Left renal pelvis (tissue), 4 donors: ENCODE results near the gene PIM1. TPM values are rescaled to one million over a fixed set of nuclear protein-coding genes. Genes with fewer than 3 reads are reported as not detected.

ENCODE experiments used
- DNase-seq, 4 donors: peaks; one replicate each; pipeline ENCODE4 v3.0.0-alpha.2; 2013; ENCODE audit warnings: low read depth in 4 of 4, low spot score in 3 of 4
- polyA plus RNA-seq, 4 donors: library from polyadenylated mRNA; unstranded; fragments of 120-200 nt; gene quantifications; one replicate each; pipeline ENCODE4 v1.2.1, GENCODE V29; 2013; ENCODE audit not compliant: insufficient read length in 4 of 4

PIM1 gene
- polyA plus RNA-seq, 4 donors: 22.4 to 89.0 (median 26.2) TPM

GRCh38 chr6:37212268-37212667 lies 42.3 kb downstream of the PIM1 start:
- no peak for DNase-seq

- no peak for DNase-seq
These were observed 48.1 kb downstream of the PIM1 start for GRCh38 chr6:37218061-37218460.

- DNase-seq: no peak
These were observed 48.6 kb downstream of the PIM1 start for GRCh38 chr6:37218511-37218910.

GRCh38 chr6:37221585-37222124 lies 51.7 kb downstream of the PIM1 start:
- no peak for DNase-seq

GRCh38 chr6:37222125-37222967 lies 52.4 kb downstream of the PIM1 start:
- DNase-seq: peak; percentile 75 to 87 (median 78)

GRCh38 chr6:37222992-37223391 lies 53.0 kb downstream of the PIM1 start:
- no peak for DNase-seq

Other genes starting within 250 kb of the PIM1 start
- 10 to 100 TPM in 1 of 4 donors, 1 to 10 TPM in 2, under 1 TPM in 1; 0.61 to 68.9 (median 6.3) TPM for gene PI16, start 215.4 kb upstream of the PIM1 start, polyA plus RNA-seq
- 100 to 1,000 TPM; 139 to 181 (median 166) TPM for gene MTCH1, start 184.0 kb upstream of the PIM1 start, polyA plus RNA-seq
- gene FGD2, start 164.5 kb upstream of the PIM1 start, polyA plus RNA-seq: 1 to 10 TPM; 1.2 to 3.9 (median 2.4) TPM
- gene TBC1D22B, start 87.6 kb downstream of the PIM1 start, polyA plus RNA-seq: 10 to 100 TPM; 14.3 to 16.8 (median 14.9) TPM
- gene TMEM217, start 88.0 kb downstream of the PIM1 start, polyA plus RNA-seq: 1 to 10 TPM; 1.3 to 1.6 (median 1.4) TPM
- 10 to 100 TPM; 24.4 to 30.5 (median 26.4) TPM for gene RNF8, start 183.8 kb downstream of the PIM1 start, polyA plus RNA-seq